Thoracic aorta (tissue), 2 donors: ENCODE data around the gene SSH3. TPM values are rescaled to one million over a fixed set of nuclear protein-coding genes. Genes with fewer than 3 reads are reported as not detected.

ENCODE experiments used
- ATAC-seq: fragments of 150-250 bp; one replicate; pipeline ENCODE4 v1.8.0; 2017; ENCODE audit warnings: low read depth; ENCODE audit not compliant: insufficient number of reproducible peaks, low FRiP score
- DNase-seq: peaks from one replicate; pipeline ENCODE4 v3.0.0-alpha.2; 2020; ENCODE audit warnings: low spot score
- H3K27ac ChIP-seq, 2 donors: fragments of 200-600 bp; sonication (generic); 1 replicate in 1 of 2; 2 replicates in 1 of 2; pipeline ENCODE4 v1.5.1; 2016; ENCODE audit warnings: mild to moderate bottlenecking in 2 of 2, moderate library complexity in 2 of 2
- H3K27me3 ChIP-seq: fragments of 200-600 bp; sonication (generic); replicated peaks from 2 replicates; pipeline ENCODE4 v1.6.0; 2016; ENCODE audit warnings: mild to moderate bottlenecking; ENCODE audit not compliant: insufficient read depth
- H3K36me3 ChIP-seq: fragments of 200-600 bp; sonication (generic); one replicate; pipeline ENCODE4 v1.5.1; 2016
- H3K4me1 ChIP-seq, 2 donors: fragments of 200-600 bp; sonication (generic); 1 replicate in 1 of 2; 2 replicates in 1 of 2; pipeline versions ENCODE4 v1.5.1 to v1.6.0; 2016; ENCODE audit warnings: low read depth in 2 of 2, mild to moderate bottlenecking in 1 of 2; ENCODE audit not compliant: control insufficient read depth in 1 of 2
- H3K4me3 ChIP-seq: fragments of 200-600 bp; sonication (generic); 2 replicates; pipeline ENCODE4 v1.5.1; 2016; ENCODE audit warnings: mild to moderate bottlenecking
- H3K9me3 ChIP-seq: fragments of 200-600 bp; sonication (generic); 2 replicates; pipeline ENCODE4 v1.5.1; 2016
- CTCF ChIP-seq: fragments of 200-600 bp; sonication (generic); IDR thresholded peaks from one replicate; pipeline ENCODE4 v1.5.1; 2019; ENCODE audit warnings: antibody characterized with exemption
- total RNA-seq, 2 donors: library from RNA; depleted of rRNA; stranded (reverse); fragments of >200 nt; gene quantifications; one replicate each; pipeline versions ENCODE4 v1.1.0 to v1.2.3, GENCODE V29; 2016

The SSH3 gene
- 10 to 100 TPM; 39.4 to 59.0 TPM for total RNA-seq

- Histone ChIP-seq H3K9me3 (no peaks in the 10 kb centered on the region), H3K4me1 (peaks cover 11 to 22% of the 10 kb centered on the region in 2 donors), H3K27ac (peak within 1 kb of the TSS; percentile 58 to 76), H3K4me3 (peak within 1 kb of the TSS; percentile 100), H3K36me3 (peaks cover 39% of the 10 kb centered on the region), H3K27me3 (no peaks in the 10 kb centered on the region)
- ATAC-seq = peak; percentile 79
- no peak for TF ChIP-seq CTCF
- DNase-seq = no peak
Observed at GRCh38 chr11:67303132-67303834, at the start of gene SSH3. Gene SSH3 (plus strand): TSS chr11:67303530. CDS start chr11:67303626, 96 bp downstream.

GRCh38 chr11:67253872-67254624, 49.3 kb upstream of the SSH3 start:
- Histone ChIP-seq H3K36me3 (peaks cover 64% of the 10 kb centered on the region), H3K27ac (no peak overlapping the region), H3K4me3 (no peak overlapping the region), H3K9me3 (no peaks in the 10 kb centered on the region), H3K27me3 (no peaks in the 10 kb centered on the region), H3K4me1 (no peaks in the 10 kb centered on the region)
- no peak for TF ChIP-seq CTCF
- ATAC-seq = no peak
- no peak for DNase-seq

- no peak for TF ChIP-seq CTCF
- H3K4me3 ChIP-seq = no peak overlapping the region
- DNase-seq = no peak
- no peak overlapping the region for H3K27ac ChIP-seq
- no peaks in the 10 kb centered on the region for H3K9me3 ChIP-seq
- no peaks in the 10 kb centered on the region for H3K4me1 ChIP-seq
- no peaks in the 10 kb centered on the region for H3K27me3 ChIP-seq
- peaks cover 57% of the 10 kb centered on the region for H3K36me3 ChIP-seq
- ATAC-seq = no peak
Observed at GRCh38 chr11:67254798-67255197, 48.5 kb upstream of the SSH3 start.

- Histone ChIP-seq H3K36me3 (peaks cover 51% of the 10 kb centered on the region), H3K27me3 (no peaks in the 10 kb centered on the region), H3K4me3 (no peak overlapping the region), H3K9me3 (no peaks in the 10 kb centered on the region), H3K4me1 (no peaks in the 10 kb centered on the region), H3K27ac (no peak overlapping the region)
- TF ChIP-seq CTCF = no peak
- DNase-seq = no peak
- no peak for ATAC-seq
Observed at GRCh38 chr11:67255353-67255752, 48.0 kb upstream of the SSH3 start.

- Histone ChIP-seq H3K27me3 (no peaks in the 10 kb centered on the region), H3K27ac (no peak overlapping the region), H3K4me3 (no peak overlapping the region), H3K9me3 (no peaks in the 10 kb centered on the region), H3K36me3 (peaks cover 46% of the 10 kb centered on the region), H3K4me1 (no peaks in the 10 kb centered on the region)
- DNase-seq (no peak), ATAC-seq (no peak)
- no peak for TF ChIP-seq CTCF
Observed at GRCh38 chr11:67255864-67256263, 47.5 kb upstream of the SSH3 start.
